ENCODE results near the gene IFI16. TPM values are rescaled to one million over a fixed set of nuclear protein-coding genes. Genes with fewer than 3 reads are reported as not detected.

The IFI16 gene
- total RNA-seq, 4 donors from 2014 or later: 71.4 to 134 (median 116) TPM

- no peak for TF ChIP-seq CTCF (IDR thresholded peaks at IDR 0.05; ENCODE audit: low read depth)
Measured at GRCh38 chr1:159014851-159015250, 5.1 kb downstream of the IFI16 start.

- TF ChIP-seq CTCF (IDR thresholded peaks at IDR 0.05; ENCODE audit: low read depth): no peak
Measured at GRCh38 chr1:159015440-159015909, 5.8 kb downstream of the IFI16 start.

GRCh38 chr1:159023723-159024122, 14.0 kb downstream of the IFI16 start:
- no peak for TF ChIP-seq CTCF (IDR thresholded peaks at IDR 0.05; ENCODE audit: low read depth)

- no peak for TF ChIP-seq CTCF (IDR thresholded peaks at IDR 0.05; ENCODE audit: low read depth)
Measured at GRCh38 chr1:159025043-159025442, 15.3 kb downstream of the IFI16 start.

GRCh38 chr1:159030311-159030710, 20.6 kb downstream of the IFI16 start:
- no peak for TF ChIP-seq CTCF (IDR thresholded peaks at IDR 0.05; ENCODE audit: low read depth)

GRCh38 chr1:159030877-159031447, 21.3 kb downstream of the IFI16 start:
- no peak for TF ChIP-seq CTCF (IDR thresholded peaks at IDR 0.05; ENCODE audit: low read depth)

- no peak for TF ChIP-seq CTCF (IDR thresholded peaks at IDR 0.05; ENCODE audit: low read depth)
Measured at GRCh38 chr1:159040206-159040605, 30.5 kb downstream of the IFI16 start.

Data from subcutaneous adipose tissue (tissue), 4 donors.